LNCAP (cell line): ENCODE data around the gene GATA3.

Experiments
- TF ChIP-seq, protein P1 (sequence below): fragments of 450-650 bp; IDR thresholded peaks from 2 replicates; pipeline ENCODE4 v1.5.1; 2017; ENCODE audit warnings: mild to moderate bottlenecking

The GATA3 gene

DNA sequence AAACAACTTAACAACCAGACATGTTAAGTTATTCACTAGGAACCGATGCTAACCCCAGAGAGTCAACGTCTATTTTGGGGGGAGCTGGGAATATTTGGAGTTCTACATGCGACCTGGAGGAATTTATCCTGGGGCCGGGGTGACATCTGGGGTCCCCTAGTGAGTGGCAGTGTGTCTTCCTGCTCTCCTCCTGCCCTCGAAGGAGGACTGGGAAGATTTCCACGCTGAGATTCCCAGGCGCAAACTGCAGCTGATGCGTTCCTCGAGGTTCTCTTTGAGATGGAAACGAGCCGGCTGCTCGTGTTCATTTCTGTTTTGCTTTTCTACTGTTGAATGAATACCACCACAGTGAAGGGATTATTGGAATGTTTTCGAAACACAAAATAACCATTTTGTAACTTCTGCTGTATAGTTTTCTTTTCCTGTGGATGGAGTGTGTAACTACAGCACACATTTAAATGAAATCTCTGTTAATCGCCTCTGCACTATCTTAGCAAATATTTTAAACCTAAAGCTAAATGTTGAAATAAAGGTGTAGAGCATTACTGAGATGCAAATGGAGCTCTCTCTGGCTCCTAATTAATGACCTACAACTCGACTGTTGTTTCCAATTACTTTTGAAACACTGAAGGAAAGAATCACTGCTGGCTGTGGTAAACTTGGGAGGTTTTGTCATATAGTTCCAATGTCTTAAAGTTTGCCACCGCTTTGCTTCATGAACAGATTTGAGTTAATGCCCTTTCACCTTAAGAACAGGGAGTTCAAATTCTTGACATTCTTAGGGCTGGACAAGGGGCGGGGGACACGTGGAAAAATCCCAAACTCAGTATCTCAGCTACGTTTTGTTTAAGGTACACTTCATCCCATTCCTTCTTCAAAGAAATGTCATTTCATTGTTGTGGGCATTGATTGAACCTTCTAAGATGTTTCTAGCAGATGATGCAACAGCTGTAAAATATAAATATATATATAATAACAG is 21.1 kb downstream of the GATA3 start:
- TF ChIP-seq, protein P1, sequence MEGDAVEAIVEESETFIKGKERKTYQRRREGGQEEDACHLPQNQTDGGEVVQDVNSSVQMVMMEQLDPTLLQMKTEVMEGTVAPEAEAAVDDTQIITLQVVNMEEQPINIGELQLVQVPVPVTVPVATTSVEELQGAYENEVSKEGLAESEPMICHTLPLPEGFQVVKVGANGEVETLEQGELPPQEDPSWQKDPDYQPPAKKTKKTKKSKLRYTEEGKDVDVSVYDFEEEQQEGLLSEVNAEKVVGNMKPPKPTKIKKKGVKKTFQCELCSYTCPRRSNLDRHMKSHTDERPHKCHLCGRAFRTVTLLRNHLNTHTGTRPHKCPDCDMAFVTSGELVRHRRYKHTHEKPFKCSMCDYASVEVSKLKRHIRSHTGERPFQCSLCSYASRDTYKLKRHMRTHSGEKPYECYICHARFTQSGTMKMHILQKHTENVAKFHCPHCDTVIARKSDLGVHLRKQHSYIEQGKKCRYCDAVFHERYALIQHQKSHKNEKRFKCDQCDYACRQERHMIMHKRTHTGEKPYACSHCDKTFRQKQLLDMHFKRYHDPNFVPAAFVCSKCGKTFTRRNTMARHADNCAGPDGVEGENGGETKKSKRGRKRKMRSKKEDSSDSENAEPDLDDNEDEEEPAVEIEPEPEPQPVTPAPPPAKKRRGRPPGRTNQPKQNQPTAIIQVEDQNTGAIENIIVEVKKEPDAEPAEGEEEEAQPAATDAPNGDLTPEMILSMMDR, result no peak

DNA sequence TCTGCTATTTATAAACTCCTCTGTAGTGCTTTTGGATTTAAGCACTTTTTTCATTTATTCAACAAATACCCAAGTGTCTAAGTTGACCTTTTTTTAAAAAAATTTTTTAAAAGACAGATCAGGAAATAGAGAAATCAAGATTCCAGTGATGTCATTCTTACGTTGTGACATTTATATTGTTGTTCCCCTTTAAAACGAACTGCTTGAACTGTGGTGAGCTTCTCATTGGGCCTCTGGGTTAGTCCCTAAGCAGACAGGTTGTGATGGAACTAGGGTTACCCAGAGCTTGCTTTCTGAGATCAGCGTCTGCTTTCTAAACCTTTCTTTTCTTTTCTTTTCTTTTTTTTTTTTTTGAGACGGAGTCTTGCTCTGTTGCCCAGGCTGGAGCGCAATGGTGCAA is 22.4 kb downstream of the GATA3 start:
- TF ChIP-seq, protein P1, result no peak

DNA sequence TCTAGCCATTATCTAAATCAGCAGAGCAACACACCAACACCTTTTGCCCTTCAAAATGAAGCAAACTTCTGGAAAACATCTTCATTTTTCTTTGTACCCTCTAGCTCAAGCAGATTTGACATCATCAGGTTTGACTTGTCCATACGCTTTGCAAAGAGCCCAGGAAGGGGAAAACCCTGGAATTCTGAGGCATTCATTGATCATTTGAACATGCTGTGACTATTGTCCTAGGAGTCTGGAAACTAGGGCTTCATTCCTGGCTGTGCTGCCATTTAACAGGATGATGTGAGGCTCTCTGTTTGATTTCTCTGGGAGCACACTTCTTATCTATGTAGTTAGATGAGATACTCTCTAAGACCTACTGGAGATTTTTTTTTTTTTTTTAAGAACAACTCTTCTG is 23.5 kb downstream of the GATA3 start:
- TF ChIP-seq, protein P1, result no peak

DNA sequence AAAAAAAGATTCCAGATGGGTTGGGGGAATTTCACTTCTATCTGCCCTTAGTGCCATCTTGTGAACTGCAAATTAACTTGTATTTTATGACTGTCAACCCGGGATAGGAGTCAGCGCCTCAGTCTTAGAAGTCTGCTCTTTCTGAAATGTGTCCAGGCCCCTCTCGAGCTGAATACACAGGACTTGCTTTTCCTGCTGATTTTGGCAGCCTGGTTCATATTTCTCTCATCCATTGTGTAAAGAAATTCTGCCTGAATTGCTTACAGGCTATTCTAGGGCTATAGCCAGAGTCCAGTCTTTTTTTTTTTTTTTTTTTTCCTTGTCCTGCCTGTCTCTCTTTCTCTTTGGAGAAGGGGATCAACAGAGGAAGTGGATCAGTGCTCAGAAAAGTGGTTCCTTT is 24.6 kb downstream of the GATA3 start:
- TF ChIP-seq, protein P1, result no peak

DNA sequence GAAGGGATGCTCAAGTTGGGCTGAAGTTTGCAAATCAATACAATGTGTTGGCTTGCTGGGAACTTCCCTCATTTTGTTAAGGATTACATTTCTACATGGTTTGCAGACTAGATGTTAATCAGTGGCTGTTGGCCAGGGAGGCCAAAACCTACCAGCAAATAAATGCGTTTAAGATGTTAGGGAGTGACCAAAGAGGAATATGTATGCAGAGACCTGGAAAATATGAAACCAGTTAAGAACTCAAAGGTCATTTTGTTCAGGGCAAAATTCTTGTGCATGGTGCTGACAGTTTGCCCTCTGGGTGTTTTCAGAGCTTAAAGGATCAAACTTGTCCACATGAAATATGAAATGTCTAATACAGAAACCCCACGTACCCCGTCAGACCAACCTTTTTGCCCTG is 30.3 kb downstream of the GATA3 start:
- TF ChIP-seq, protein P1, result no peak

DNA sequence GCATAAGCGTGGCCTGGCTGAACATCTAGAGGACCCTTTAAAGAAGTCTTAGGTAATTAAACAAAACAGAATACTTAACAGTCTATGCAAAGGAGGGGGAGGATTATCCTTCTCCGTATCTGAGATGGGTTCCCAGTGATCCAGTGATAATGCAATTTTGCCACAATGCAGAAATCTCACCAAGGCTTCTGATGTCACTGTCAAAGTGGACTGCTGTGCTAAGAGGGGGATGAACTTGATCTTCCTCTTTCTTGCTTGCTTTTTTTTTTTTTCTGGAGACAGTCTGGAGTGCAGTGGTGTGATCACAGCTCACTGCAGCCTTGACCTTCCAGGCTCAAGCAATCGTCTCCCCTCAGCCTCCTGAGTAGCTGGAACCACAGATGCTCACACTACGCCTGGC is 30.8 kb downstream of the GATA3 start:
- TF ChIP-seq, protein P1, result no peak

DNA sequence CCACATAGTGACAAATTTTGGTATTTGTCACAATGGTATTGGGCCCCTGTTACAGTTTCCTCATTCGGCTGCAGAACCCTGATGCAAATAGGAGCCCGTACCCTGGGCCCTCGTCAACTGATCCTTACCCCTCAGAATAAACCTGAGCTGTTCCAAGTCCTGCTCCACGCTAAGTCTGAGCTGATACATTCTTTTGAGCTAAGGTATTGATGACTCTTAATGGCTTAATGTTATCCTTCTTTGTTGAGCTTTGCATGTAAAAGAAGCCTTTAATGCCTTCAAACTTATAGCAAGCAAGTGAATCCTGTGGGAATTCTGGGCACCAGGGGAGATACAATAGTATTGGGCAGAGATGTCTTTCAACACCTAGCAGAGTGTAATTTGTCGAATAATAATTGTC is 31.8 kb downstream of the GATA3 start:
- TF ChIP-seq, protein P1, result no peak
